K562 (cell line): ENCODE measurements around the gene ATP2B1. TPM values are rescaled to one million over a fixed set of nuclear protein-coding genes. Genes with fewer than 3 reads are reported as not detected.

Experiments
- BCLAF1 ChIP-seq, 2 experiments: fragments of 450-650 bp in 1 of 2; IDR thresholded peaks; 2 replicates each; pipeline ENCODE4 v1.6.1; 2011 to 2017; ENCODE audit warnings: low read depth in 2 of 2, antibody characterized with exemption in 1 of 2, borderline replicate concordance in 1 of 2, low read length in 1 of 2, mild to moderate bottlenecking in 1 of 2, mixed read lengths in 1 of 2; ENCODE audit not compliant: control insufficient read depth in 1 of 2
- CREB3L1 ChIP-seq: fragments of 450-650 bp; IDR thresholded peaks from 2 replicates; pipeline ENCODE4 v1.6.1; 2014; ENCODE audit warnings: low read depth, mild to moderate bottlenecking, moderate library complexity, borderline replicate concordance
- GTF2F1 ChIP-seq: IDR thresholded peaks from 2 replicates; pipeline ENCODE4 v1.6.1; 2011; ENCODE audit warnings: low read depth, low read length, improper control_type of control experiment
- MAZ ChIP-seq, 2 experiments: fragments of 450-650 bp in 1 of 2; sonication (generic) in 1 of 2; formaldehyde crosslinking; IDR thresholded peaks in 1 of 2; conservative IDR thresholded peaks in 1 of 2; 2 replicates each; pipeline versions ENCODE4 v1.4.0 to v1.5.0; 2020; ENCODE audit warnings: mild to moderate bottlenecking in 1 of 2, missing genetic modification reagents in 1 of 2
- MEF2D ChIP-seq: conservative IDR thresholded peaks from 2 replicates; pipeline ENCODE4 v1.6.1; 2016; ENCODE audit warnings: low read depth, missing genetic modification characterization, missing compliant biosample characterization
- MYNN ChIP-seq, 2 experiments: sonication (generic); formaldehyde crosslinking in 1 of 2; IDR thresholded peaks; 2 replicates each; pipeline versions ENCODE4 v1.5.0 to v1.6.1; 2016 to 2020; ENCODE audit warnings: antibody characterized with exemption in 1 of 2, missing genetic modification reagents in 1 of 2
- NR4A1 ChIP-seq, 2 experiments: fragments of 250-450 bp in 1 of 2; fragments of 450-650 bp in 1 of 2; sonication (Bioruptor Pico) in 1 of 2; IDR thresholded peaks; 2 replicates each; pipeline versions ENCODE4 v1.4.0 to v1.6.1; 2016 to 2020; ENCODE audit warnings: mild to moderate bottlenecking in 2 of 2, missing compliant biosample characterization in 1 of 2, missing genetic modification characterization in 1 of 2, moderate library complexity in 1 of 2
- SREBF2 ChIP-seq: sonication (generic); formaldehyde crosslinking; IDR thresholded peaks from 2 replicates; pipeline ENCODE4 v1.4.0; 2020; ENCODE audit warnings: mild to moderate bottlenecking, missing genetic modification reagents
- TBP ChIP-seq: optimal IDR thresholded peaks from 2 replicates; pipeline ENCODE3; 2011; ENCODE audit warnings: low read depth, low read length, improper control_type of control experiment
- ZBTB17 ChIP-seq: fragments of 450-650 bp; formaldehyde crosslinking; IDR thresholded peaks from 2 replicates; pipeline ENCODE4 v1.4.0; 2020; ENCODE audit warnings: mild to moderate bottlenecking
- ZBTB26 ChIP-seq: fragments of 450-650 bp; formaldehyde crosslinking; IDR thresholded peaks from 2 replicates; pipeline ENCODE4 v1.4.0; 2022; ENCODE audit warnings: missing genetic modification characterization
- ZNF175 ChIP-seq: fragments of 200-800 bp; sonication (Bioruptor generic); IDR thresholded peaks from 2 replicates; pipeline ENCODE4 v1.6.1; 2016; ENCODE audit warnings: low read depth, mild to moderate bottlenecking, missing genetic modification characterization, missing compliant biosample characterization
- ZNF253 ChIP-seq: fragments of 250-450 bp; sonication (Bioruptor Pico); conservative IDR thresholded peaks from 2 replicates; pipeline ENCODE4 v1.6.1; 2021; ENCODE audit warnings: mild to moderate bottlenecking
- ZNF511 ChIP-seq: sonication (generic); formaldehyde crosslinking; IDR thresholded peaks from 2 replicates; pipeline ENCODE4 v1.8.0; 2022; ENCODE audit warnings: mild to moderate bottlenecking, missing genetic modification reagents
- ZNF639 ChIP-seq, 2 experiments: fragments of 200-800 bp in 1 of 2; sonication (Bioruptor generic) in 1 of 2; sonication (generic) in 1 of 2; formaldehyde crosslinking in 1 of 2; IDR thresholded peaks in 1 of 2; conservative IDR thresholded peaks in 1 of 2; 2 replicates each; pipeline versions ENCODE4 v1.5.0 to v1.6.1; 2016 to 2020; ENCODE audit warnings: missing compliant biosample characterization in 1 of 2, missing genetic modification characterization in 1 of 2, missing genetic modification reagents in 1 of 2
- ZNF75A ChIP-seq: fragments of 450-650 bp; formaldehyde crosslinking; IDR thresholded peaks from 2 replicates; pipeline ENCODE4 v1.4.0; 2020; ENCODE audit warnings: mild to moderate bottlenecking
- polyA plus RNA-seq, 8 experiments: library from polyadenylated mRNA; depleted of rRNA in 4 of 8; stranded (reverse) in 5 of 8; unstranded in 3 of 8; fragments of >200 nt; fragmentation: Nextera tagmentation in 2 of 8; fragmentation: Illumina TruSeq in 1 of 8; extraction: Ambion mirVana in 2 of 8; extraction: Trizol in 1 of 8; gene quantifications; 2 replicates each; pipeline versions ENCODE4 v1.2.1 to v1.2.3, GENCODE V29; 2011 to 2014; ENCODE audit warnings: inconsistent platforms in 1 of 8, missing spikeins in 1 of 8
- total RNA-seq, 7 experiments: library from RNA; depleted of rRNA in 6 of 7; stranded (reverse); fragments of >200 nt in 6 of 7; fragmentation: Illumina TruSeq in 2 of 7; extraction: Trizol in 2 of 7; gene quantifications; 2 replicates each; pipeline versions ENCODE4 v1.2.1 to v1.2.3, GENCODE V29; 2011 to 2021; ENCODE audit warnings: low replicate concordance in 1 of 7

The ATP2B1 gene
- total and polyA plus RNA-seq, 9 of the 15 experiments (the other 6 are each of a cell fraction or from before 2014, with no cell fraction given), result 8.6 to 39.0 (median 27.8) TPM

- TF ChIP-seq ZNF511 (CRISPR knock-in tag) (no peak), MAZ (CRISPR knock-in tag; conservative IDR thresholded peaks at IDR 0.05 in 1 of 2, IDR thresholded peaks at IDR 0.05 in 1 of 2) (peak; percentile 86 to 94), ZNF175 (CRISPR knock-in tag) (peak; percentile 76; the same call in 1 of the 2 replicates), ZNF75A (CRISPR knock-in tag) (no peak), MYNN (IDR thresholded peaks at IDR 0.05) (0 out of 2 replicates have a peak, but pooled peaks have one; percentile 23), MYNN (CRISPR knock-in tag; IDR thresholded peaks at IDR 0.05) (no peak), MEF2D (no peak), CREB3L1 (peak; percentile 13; the same call in 1 of the 2 replicates), TBP (peak; percentile 15), ZNF253 (no peak), ZBTB17 (peak; percentile 63; the same call in 1 of the 2 replicates), NR4A1 (CRISPR knock-in tag; IDR thresholded peaks at IDR 0.05) (peak; percentile 8; the same call in 1 of the 2 replicates), NR4A1 (tag; IDR thresholded peaks at IDR 0.05) (no peak; the same call in none of the 2 replicates), ZNF639 (CRISPR knock-in tag; conservative IDR thresholded peaks at IDR 0.05 in 1 of 2, IDR thresholded peaks at IDR 0.05 in 1 of 2) (peak in 1 of 2 experiments; percentile 75; a peak in 2 of 4 replicates), BCLAF1 (IDR thresholded peaks at IDR 0.05; ENCODE audit: borderline replicate concordance in 1 of 2, control insufficient read depth in 1 of 2, low read depth in 2 of 2, low read length in 1 of 2) (0 out of 4 replicates have a peak, but pooled peaks of 1 of the 2 experiments have one; percentile 55), GTF2F1 (no peak), ZBTB26 (CRISPR knock-in tag) (no peak), SREBF2 (CRISPR knock-in tag) (no peak)
Measured at GRCh38 chr12:89709157-89709994, 738 bp upstream of the ATP2B1 start (continued).
